ENCODE measurements around the gene MED23.

DNA sequence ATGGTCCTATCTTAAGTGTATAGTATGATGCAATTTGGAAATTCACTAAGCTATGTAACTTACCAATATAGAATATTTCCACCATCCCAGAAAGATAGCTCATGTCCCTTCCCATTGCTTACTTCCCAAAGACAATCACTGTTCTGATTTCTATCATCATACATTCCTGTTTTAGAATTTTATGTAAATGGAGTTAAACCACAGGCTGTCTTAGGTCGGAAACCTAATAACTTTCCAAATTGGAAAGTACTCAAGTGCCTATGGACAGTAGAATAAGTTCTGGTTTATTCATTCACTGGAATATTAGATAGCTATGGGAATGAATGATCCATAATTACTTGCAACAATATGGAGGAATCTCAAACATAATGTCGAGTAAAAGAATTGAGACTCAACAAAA, 29.2 kb upstream of the MED23 start:
- TF ChIP-seq CTCF (IDR thresholded peaks at IDR 0.05), result no peak
- no peak for TF ChIP-seq POLR2A (IDR thresholded peaks at IDR 0.05)
